Nephron (organoid): ENCODE measurements around the gene ADAM23.

ENCODE experiments used
- H3K27ac Mint-ChIP-seq, 3 experiments: 2 replicates each; pipeline ENCODE4 v1.8.0; 2020; ENCODE audit warnings: mixed read lengths in 3 of 3, mild to moderate bottlenecking in 2 of 3, moderate library complexity in 1 of 3
- H3K27me3 Mint-ChIP-seq: 2 replicates; pipeline ENCODE4 v1.8.0; 2021; ENCODE audit warnings: low read depth, mild to moderate bottlenecking, moderate library complexity, mixed read lengths
- H3K36me3 Mint-ChIP-seq: 2 replicates; pipeline ENCODE4 v1.8.0; 2020; ENCODE audit warnings: low read depth, mixed read lengths
- H3K4me1 Mint-ChIP-seq: 2 replicates; pipeline ENCODE4 v1.8.0; 2020; ENCODE audit warnings: mixed read lengths
- H3K4me3 Mint-ChIP-seq, 3 experiments: 2 replicates each; pipeline ENCODE4 v1.8.0; 2020; ENCODE audit warnings: mild to moderate bottlenecking in 3 of 3, mixed read lengths in 3 of 3, moderate library complexity in 2 of 3
- H3K9me3 Mint-ChIP-seq: 2 replicates; pipeline ENCODE4 v1.8.0; 2020; ENCODE audit warnings: mixed read lengths
- TF ChIP-seq, protein P1 (sequence below), 3 experiments: fragments of 200-600 bp; sonication (generic); IDR thresholded peaks; one replicate each; pipeline ENCODE4 v1.5.0; 2021; ENCODE audit warnings: antibody characterized with exemption in 3 of 3; ENCODE audit not compliant: unreplicated experiment in 3 of 3

ADAM23 gene

DNA sequence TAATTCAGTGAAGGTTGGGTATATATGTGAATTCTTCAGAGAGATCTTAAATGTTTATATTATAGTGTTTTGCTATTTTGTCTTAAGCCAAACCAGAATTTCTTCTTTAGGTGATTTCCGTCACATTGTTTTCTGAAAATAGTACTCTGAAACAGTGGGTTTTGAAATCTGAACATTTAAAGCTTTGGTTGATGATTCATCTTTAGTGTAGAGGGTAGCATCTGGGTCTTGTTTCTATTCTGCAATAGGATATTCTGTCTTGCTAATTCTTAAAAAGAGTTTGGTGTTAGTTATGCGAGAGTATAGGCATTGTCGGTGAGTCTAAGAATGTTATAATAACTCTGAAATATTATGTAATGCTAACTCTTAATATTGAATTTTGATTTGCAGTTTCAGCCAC is 129.4 kb downstream of the ADAM23 start:
- no peaks in the 10 kb centered on the region for H3K27me3 Mint-ChIP-seq
- no peaks in the 10 kb centered on the region for H3K4me1 Mint-ChIP-seq
- H3K27ac Mint-ChIP-seq = no peak overlapping the region
- no peaks in the 10 kb centered on the region for H3K36me3 Mint-ChIP-seq
- H3K4me3 Mint-ChIP-seq = no peak overlapping the region
- peaks cover 2% of the 10 kb centered on the region for H3K9me3 Mint-ChIP-seq
- TF ChIP-seq, protein P1, sequence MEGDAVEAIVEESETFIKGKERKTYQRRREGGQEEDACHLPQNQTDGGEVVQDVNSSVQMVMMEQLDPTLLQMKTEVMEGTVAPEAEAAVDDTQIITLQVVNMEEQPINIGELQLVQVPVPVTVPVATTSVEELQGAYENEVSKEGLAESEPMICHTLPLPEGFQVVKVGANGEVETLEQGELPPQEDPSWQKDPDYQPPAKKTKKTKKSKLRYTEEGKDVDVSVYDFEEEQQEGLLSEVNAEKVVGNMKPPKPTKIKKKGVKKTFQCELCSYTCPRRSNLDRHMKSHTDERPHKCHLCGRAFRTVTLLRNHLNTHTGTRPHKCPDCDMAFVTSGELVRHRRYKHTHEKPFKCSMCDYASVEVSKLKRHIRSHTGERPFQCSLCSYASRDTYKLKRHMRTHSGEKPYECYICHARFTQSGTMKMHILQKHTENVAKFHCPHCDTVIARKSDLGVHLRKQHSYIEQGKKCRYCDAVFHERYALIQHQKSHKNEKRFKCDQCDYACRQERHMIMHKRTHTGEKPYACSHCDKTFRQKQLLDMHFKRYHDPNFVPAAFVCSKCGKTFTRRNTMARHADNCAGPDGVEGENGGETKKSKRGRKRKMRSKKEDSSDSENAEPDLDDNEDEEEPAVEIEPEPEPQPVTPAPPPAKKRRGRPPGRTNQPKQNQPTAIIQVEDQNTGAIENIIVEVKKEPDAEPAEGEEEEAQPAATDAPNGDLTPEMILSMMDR (IDR thresholded peaks at IDR 0.05; ENCODE audit: unreplicated experiment in 3 of 3) = no peak

DNA sequence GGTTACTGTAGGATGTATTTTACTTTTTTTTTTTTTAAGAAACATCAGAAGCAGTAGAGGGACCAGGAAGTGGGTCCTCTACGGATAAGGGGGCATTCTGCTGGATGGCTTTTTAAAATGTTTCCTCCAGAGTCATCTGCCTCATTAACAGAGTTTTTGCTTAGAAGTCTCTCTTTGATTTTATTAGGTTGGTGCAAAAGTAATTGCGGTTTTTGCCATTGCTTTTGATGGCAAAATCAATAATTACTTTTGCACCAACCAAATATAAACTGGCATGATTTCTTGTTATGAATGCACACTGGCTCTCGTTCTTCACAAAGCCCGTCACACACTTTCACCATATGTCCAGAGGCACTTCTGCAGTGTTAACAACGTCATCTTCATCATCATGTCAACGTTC is 130.5 kb downstream of the ADAM23 start:
- no peak overlapping the region for H3K27ac Mint-ChIP-seq

DNA sequence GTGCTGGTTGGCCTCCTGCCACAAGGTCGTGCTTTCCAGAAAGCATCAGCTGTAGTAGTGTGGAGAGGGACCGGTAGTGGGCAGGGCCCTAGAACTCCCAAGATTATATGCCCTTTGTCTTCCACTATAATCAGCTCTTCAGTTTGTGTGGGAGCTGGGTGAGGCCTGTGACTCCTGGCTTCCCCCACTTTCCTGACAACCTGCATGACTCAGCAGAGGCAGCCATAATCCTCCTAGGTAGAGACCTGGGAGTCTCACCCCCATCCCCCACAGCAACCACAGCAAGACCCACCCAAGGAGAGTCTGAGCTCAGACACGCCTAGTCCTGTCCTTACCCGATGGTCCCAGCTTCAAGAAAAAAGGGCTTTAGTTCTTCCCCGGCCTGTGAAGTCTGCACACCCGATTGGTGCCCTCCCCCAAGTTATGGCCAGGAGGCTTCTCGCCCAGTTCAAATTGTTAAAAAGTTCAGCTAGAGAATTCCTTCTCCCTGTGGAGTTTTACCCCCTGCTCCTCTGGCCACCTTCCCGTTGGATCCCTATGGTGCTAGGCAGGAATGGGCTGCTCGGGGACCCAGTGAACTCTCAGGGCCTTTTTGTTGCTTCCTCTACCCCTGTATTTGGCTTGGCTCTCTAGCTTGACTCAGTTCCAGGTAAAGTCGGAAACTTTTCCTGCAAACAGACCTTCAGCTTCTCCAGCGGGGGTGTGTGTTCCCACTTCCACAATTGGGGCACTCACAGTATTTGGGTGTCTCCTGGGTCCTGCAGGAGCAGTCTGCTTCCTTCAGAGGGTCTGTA is 141.2 kb downstream of the ADAM23 start:
- Mint-ChIP-seq H3K27ac (no peak overlapping the region), H3K9me3 (no peaks in the 10 kb centered on the region), H3K27me3 (no peaks in the 10 kb centered on the region), H3K36me3 (no peaks in the 10 kb centered on the region), H3K4me1 (no peaks in the 10 kb centered on the region), H3K4me3 (no peak overlapping the region)
- TF ChIP-seq, protein P1 (IDR thresholded peaks at IDR 0.05; ENCODE audit: unreplicated experiment in 3 of 3) = no peak

More for the DNA sequence above, 130.5 kb downstream of the ADAM23 start:
- Mint-ChIP-seq H3K9me3 (peaks cover 5% of the 10 kb centered on the region), H3K27me3 (no peaks in the 10 kb centered on the region), H3K4me1 (no peaks in the 10 kb centered on the region), H3K4me3 (no peak overlapping the region), H3K36me3 (no peaks in the 10 kb centered on the region)
- TF ChIP-seq, protein P1 (IDR thresholded peaks at IDR 0.05; ENCODE audit: unreplicated experiment in 3 of 3) = no peak

DNA sequence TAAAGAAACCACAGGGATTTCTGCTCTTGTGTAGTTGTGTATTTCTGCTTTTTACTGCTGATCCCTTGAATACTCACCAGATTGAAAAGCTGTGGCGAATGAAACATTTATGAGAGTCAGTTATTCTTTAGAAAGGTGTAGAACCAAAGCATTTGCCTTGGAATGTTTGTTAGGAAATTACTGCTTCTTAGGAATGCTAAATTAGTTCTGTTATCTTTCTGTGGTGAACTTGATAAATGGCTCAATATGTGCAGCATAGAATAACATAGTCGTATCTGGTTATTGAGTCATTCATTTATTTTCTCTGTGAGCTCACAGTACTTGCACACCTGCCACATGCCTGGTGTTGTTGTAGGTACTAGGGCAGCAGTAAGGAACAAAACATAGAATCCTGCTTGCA is 142.0 kb downstream of the ADAM23 start:
- no peaks in the 10 kb centered on the region for H3K9me3 Mint-ChIP-seq
- H3K36me3 Mint-ChIP-seq = no peaks in the 10 kb centered on the region
- H3K4me3 Mint-ChIP-seq = no peak overlapping the region
- H3K27ac Mint-ChIP-seq = no peak overlapping the region
- TF ChIP-seq, protein P1 (IDR thresholded peaks at IDR 0.05; ENCODE audit: unreplicated experiment in 3 of 3) = no peak
- H3K27me3 Mint-ChIP-seq = no peaks in the 10 kb centered on the region
- no peaks in the 10 kb centered on the region for H3K4me1 Mint-ChIP-seq

DNA sequence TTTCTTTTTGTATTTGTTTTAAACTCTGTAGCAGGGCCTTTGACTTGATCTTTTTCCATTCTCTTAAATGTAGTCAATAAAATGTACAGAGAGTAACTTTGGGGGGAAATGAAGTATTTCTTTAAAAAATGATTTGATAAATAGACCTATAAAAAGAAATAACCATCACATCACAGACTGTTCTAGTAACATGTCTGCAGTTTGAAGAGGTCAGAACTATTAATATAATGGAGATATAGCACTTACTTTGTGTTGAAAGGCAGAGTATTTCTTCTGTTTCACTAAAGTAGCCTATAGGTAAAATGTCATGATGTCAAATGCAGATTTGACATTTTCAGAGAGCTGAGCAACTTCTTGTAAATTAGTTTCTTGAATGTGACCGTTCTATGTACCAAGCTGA is 143.3 kb downstream of the ADAM23 start:
- Mint-ChIP-seq H3K27me3 (no peaks in the 10 kb centered on the region), H3K9me3 (no peaks in the 10 kb centered on the region), H3K4me3 (no peak overlapping the region), H3K4me1 (no peaks in the 10 kb centered on the region), H3K36me3 (no peaks in the 10 kb centered on the region), H3K27ac (no peak overlapping the region)
- TF ChIP-seq, protein P1 (IDR thresholded peaks at IDR 0.05; ENCODE audit: unreplicated experiment in 3 of 3) = no peak

DNA sequence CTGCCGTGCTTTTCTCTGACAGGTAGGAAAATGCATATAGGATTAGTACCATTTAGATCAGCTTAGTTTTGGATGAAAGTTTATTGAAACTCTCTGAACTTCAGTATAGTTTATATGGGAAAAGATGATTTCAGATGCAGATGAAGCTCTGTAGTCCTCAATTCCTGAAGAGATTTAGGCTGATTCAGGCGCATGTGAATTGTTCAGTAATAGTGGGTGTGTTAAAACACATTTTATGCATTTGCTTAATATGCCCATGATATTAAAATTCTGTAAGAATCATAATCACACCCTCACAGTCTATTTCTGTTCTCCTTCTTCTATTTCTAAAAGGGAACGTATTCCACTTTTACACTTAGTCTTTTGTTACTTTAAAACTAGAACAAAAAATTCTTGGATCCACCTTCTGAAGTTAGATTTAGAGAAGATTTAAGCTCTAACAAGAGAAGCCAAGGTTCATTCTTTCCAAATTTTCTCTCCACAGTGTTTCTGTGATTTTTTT is 154.4 kb downstream of the ADAM23 start:
- H3K27ac Mint-ChIP-seq = no peak overlapping the region
- no peaks in the 10 kb centered on the region for H3K27me3 Mint-ChIP-seq
- TF ChIP-seq, protein P1 (IDR thresholded peaks at IDR 0.05; ENCODE audit: unreplicated experiment in 3 of 3) = no peak
- no peaks in the 10 kb centered on the region for H3K4me1 Mint-ChIP-seq
- no peak overlapping the region for H3K4me3 Mint-ChIP-seq
- H3K36me3 Mint-ChIP-seq = no peaks in the 10 kb centered on the region
- H3K9me3 Mint-ChIP-seq = no peaks in the 10 kb centered on the region
